ENCODE data around the gene SELENOH.

Gene SELENOH

DNA sequence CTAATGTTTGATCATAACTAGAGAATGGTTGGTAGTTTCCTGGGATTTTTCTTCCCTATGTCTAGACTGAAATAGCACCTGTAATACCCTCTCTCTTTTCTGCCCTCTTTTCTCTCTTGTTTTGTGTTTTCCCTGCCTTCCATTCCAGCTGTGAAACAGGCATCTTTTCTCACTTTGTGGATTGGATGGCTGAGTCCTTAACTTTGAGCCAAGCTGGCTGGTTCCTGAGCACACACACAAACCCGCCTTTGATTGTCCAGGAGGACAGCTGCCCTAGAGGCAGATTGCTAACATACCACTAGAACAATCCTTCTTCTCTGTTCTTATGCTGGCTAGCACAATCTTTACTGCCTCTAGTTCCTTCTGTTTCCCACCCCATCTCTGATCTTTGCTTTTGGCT is 38.0 kb downstream of the SELENOH start:
- H3K4me3 ChIP-seq (ENCODE audit: low read depth, low read length) = no peak overlapping the region
- peak; percentile 72 for DNase-seq (ENCODE audit: low read depth)
- TF ChIP-seq, protein P1, sequence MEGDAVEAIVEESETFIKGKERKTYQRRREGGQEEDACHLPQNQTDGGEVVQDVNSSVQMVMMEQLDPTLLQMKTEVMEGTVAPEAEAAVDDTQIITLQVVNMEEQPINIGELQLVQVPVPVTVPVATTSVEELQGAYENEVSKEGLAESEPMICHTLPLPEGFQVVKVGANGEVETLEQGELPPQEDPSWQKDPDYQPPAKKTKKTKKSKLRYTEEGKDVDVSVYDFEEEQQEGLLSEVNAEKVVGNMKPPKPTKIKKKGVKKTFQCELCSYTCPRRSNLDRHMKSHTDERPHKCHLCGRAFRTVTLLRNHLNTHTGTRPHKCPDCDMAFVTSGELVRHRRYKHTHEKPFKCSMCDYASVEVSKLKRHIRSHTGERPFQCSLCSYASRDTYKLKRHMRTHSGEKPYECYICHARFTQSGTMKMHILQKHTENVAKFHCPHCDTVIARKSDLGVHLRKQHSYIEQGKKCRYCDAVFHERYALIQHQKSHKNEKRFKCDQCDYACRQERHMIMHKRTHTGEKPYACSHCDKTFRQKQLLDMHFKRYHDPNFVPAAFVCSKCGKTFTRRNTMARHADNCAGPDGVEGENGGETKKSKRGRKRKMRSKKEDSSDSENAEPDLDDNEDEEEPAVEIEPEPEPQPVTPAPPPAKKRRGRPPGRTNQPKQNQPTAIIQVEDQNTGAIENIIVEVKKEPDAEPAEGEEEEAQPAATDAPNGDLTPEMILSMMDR (conservative IDR thresholded peaks at IDR 0.05; ENCODE audit: low read depth, low read length) = peak; percentile 33

DNA sequence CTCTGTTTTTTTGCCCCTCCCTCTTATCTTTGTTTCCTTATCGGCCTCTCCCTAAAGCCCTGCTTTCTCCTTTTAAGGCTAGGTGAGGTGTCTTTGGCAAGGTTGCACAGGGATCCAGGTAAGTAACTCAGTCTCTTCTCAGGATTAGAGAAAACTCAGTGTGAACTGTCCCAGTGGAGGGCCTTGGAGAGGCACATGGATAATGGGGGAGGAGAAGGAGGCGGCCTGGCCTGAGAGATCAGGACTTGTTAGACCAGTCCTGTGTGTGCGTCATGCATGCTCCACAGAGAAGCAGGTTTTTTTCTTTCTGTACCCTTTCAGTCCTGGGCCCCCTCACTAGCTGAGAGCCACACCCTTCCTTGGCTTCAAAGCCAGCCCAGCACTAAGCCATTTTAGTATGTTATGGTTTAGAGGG is 40.2 kb downstream of the SELENOH start:
- no peak for DNase-seq (ENCODE audit: low read depth)
- TF ChIP-seq, protein P1 (conservative IDR thresholded peaks at IDR 0.05; ENCODE audit: low read depth, low read length) = no peak
- no peak overlapping the region for H3K4me3 ChIP-seq (ENCODE audit: low read depth, low read length)

DNA sequence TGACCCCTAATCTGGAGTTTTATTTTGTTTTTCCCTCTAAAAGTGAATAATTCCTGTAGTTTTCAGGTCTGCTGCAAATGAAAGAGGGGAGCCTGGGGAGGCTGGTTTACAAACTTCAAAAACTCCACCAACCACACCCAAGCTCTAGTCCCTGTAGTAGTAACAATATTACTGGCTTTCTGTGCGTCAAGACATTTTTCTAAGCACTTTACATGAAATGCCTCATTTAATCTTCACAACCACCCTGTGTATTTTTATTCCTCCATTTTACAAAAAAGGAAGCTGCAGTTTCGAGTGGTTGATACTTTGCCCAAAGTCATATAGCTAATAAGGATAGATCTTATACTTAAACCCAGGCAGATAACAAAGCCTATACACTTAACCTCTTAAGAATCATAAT is 43.8 kb downstream of the SELENOH start:
- no peak overlapping the region for H3K4me3 ChIP-seq (ENCODE audit: low read depth, low read length)
- DNase-seq (ENCODE audit: low read depth) = no peak
- TF ChIP-seq, protein P1 (conservative IDR thresholded peaks at IDR 0.05; ENCODE audit: low read depth, low read length) = no peak

DNA sequence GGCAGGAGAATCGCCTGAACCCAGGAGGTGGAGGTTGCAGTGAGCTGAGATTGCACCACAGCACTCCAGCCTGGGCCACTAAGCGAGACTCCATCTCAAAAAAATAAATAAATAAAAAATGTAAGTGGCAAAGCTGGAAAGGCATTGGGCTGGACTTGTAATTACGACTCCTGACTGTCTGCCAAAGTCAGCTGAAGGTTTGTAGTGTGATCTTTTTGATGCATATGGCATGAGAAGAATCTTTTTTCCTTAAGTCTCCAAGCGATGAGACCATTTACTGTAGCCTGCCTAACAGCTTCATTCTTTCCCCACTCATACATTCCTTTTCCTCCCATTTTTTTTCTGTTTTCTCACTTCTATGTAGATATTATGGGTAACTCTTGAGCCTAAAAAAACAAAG is 45.1 kb downstream of the SELENOH start:
- no peak overlapping the region for H3K4me3 ChIP-seq (ENCODE audit: low read depth, low read length)

DNA sequence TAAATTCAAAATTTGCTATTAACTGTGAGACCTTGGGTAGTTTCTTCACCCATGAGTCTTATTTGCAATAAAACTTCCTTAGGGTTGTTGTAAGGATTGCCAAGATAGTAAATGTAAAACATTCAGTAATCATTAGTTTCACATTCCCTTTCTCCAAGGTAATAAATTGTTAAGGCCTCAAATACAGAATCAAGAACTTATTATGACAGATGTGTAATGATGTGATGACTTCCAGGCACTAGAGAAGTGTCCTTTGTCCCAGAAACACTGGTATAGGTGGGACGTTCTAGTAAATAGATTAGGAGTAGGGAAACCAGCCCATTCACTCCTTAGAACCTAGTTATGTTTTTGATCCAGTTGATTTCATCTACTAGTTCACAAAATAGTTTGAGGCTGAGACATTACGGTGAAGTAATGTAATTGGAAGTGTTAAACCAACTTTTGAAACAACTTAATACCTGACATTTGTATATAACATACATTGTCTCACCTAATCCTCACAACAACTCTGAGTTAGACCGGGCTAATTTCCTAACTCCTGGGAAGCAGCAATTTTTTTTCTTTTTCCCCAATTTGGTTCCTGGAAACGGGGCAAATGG is 45.8 kb downstream of the SELENOH start:
- DNase-seq (ENCODE audit: low read depth) = no peak
- TF ChIP-seq, protein P1 (conservative IDR thresholded peaks at IDR 0.05; ENCODE audit: low read depth, low read length) = no peak
- H3K4me3 ChIP-seq (ENCODE audit: low read depth, low read length) = no peak overlapping the region

More for the DNA sequence above, 45.1 kb downstream of the SELENOH start:
- DNase-seq (ENCODE audit: low read depth) = peak; percentile 42
- TF ChIP-seq, protein P1 (conservative IDR thresholded peaks at IDR 0.05; ENCODE audit: low read depth, low read length) = no peak

DNA sequence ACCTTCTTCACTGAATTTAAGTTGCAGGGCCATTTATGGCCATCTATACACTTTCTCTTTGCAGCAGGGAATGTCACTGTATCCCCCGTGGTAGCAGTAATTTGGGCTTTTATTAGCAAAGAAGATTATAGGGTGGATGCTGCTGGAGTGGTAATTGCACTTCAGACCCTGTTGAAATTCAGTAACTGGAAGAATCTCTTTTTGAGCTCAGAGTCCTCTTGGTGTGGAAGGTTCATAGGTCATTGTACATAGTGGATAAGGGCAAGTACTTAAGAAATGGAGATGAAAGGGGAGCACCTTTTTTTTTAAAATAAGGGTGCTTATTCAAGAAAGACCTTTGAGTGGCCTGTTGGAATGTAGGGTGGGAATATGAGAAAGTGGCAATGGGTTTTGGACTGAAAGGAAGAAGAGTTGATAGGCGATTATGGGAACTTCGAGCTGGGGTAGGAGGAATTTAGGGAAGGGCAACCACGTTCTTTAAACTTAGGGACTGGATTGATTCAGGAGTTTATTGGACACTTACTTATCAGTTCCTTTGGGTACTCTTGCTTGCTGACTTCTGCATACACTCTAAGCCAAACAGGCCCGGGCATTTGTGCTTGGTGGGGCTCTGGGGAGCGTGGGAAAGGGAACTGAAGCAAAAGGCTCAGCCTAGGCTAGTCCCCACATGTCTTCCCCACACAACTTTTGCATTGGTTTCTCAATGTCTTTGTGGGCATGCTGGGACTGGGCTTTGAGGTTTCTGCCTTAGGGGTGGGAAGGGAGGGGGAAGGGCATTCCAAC is 46.8 kb downstream of the SELENOH start:
- TF ChIP-seq, protein P1 (conservative IDR thresholded peaks at IDR 0.05; ENCODE audit: low read depth, low read length) = no peak
- peak; percentile 52 for DNase-seq (ENCODE audit: low read depth)
- H3K4me3 ChIP-seq (ENCODE audit: low read depth, low read length) = no peak overlapping the region

DNA sequence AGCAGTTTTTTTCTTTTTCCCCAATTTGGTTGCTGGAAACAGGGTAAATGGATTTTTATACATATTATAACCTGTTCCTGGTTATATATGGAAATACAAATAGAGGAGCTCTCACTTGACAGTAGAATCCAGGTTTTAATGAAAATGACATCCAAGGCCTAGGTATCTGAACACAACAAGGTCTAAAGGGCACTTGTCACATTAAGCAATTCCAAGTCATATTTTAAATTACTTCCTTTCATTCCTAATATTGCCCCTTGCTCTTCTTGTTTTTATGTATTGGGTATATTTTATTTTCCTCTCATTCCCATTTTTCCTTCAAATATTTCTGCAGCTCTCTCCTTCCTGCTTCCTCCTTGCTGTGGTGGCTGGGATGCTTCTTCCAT is 47.4 kb downstream of the SELENOH start:
- TF ChIP-seq, protein P1 (conservative IDR thresholded peaks at IDR 0.05; ENCODE audit: low read depth, low read length) = no peak
- DNase-seq (ENCODE audit: low read depth) = no peak
- H3K4me3 ChIP-seq (ENCODE audit: low read depth, low read length) = no peak overlapping the region
